Fibroblast of villous mesenchyme (primary cell): ENCODE measurements around the gene MRGPRF. TPM values are rescaled to one million over a fixed set of nuclear protein-coding genes. Genes with fewer than 3 reads are reported as not detected.

Source experiments
- DNase-seq: peaks from one replicate; pipeline ENCODE4 v3.0.0-alpha.2; 2010; ENCODE audit warnings: low read depth
- H3K4me3 ChIP-seq: 2 replicates; pipeline ENCODE4 v1.5.1; 2011; ENCODE audit warnings: low read depth, mild to moderate bottlenecking, low read length
- CTCF ChIP-seq: IDR thresholded peaks from 2 replicates; pipeline ENCODE4 v1.5.1; 2012; ENCODE audit warnings: low read depth, mild to moderate bottlenecking, low read length; ENCODE audit not compliant: insufficient read depth
- total RNA-seq: library from RNA; depleted of rRNA; stranded (reverse); fragments of >200 nt; gene quantifications from 2 replicates; pipeline ENCODE4 v1.2.3, GENCODE V29; 2012

MRGPRF gene
- total RNA-seq, 1 donor: 61.3 TPM

- TF ChIP-seq CTCF: no peak
- no peak for DNase-seq
These were observed 7.8 kb downstream of the MRGPRF start for GRCh38 chr11:69005183-69005630.

GRCh38 chr11:69004411-69005182 is 8.4 kb downstream of the MRGPRF start:
- no peak for DNase-seq
- no peak overlapping the region for H3K4me3 ChIP-seq
- no peak for TF ChIP-seq CTCF

More at GRCh38 chr11:69005183-69005630, 7.8 kb downstream of the MRGPRF start:
- no peak overlapping the region for H3K4me3 ChIP-seq

GRCh38 chr11:69003866-69004367 is 9.1 kb downstream of the MRGPRF start:
- no peak for TF ChIP-seq CTCF
- H3K4me3 ChIP-seq: no peak overlapping the region
- DNase-seq: no peak

- no peak for TF ChIP-seq CTCF
- no peak overlapping the region for H3K4me3 ChIP-seq
- DNase-seq: no peak
These were observed 9.7 kb downstream of the MRGPRF start for GRCh38 chr11:69003301-69003865.

- no peak for TF ChIP-seq CTCF
These were observed 10.3 kb downstream of the MRGPRF start for GRCh38 chr11:69002570-69003231.

GRCh38 chr11:69002110-69002569 is 10.9 kb downstream of the MRGPRF start:
- DNase-seq: peak; percentile 34
- TF ChIP-seq CTCF: no peak
- H3K4me3 ChIP-seq: no peak overlapping the region

More at GRCh38 chr11:69002570-69003231, 10.3 kb downstream of the MRGPRF start:
- no peak overlapping the region for H3K4me3 ChIP-seq
- no peak for DNase-seq
